Measurements from ENCODE around the gene MKNK1.

MKNK1 gene

GRCh38 chr1:46517932-46518498 lies 86.1 kb downstream of the MKNK1 start:
- H3K4me3 ChIP-seq (ENCODE audit: low read length) = no peak overlapping the region
- no peak for DNase-seq (ENCODE audit: low read depth)
- no peak for TF ChIP-seq CTCF (IDR thresholded peaks at IDR 0.05; ENCODE audit: insufficient read depth, low read depth, low read length, missing control alignments)

GRCh38 chr1:46517010-46517600 lies 87.0 kb downstream of the MKNK1 start:
- no peak overlapping the region for H3K4me3 ChIP-seq (ENCODE audit: low read length)
- TF ChIP-seq CTCF (IDR thresholded peaks at IDR 0.05; ENCODE audit: insufficient read depth, low read depth, low read length, missing control alignments) = peak; percentile 10
- DNase-seq (ENCODE audit: low read depth) = peak; percentile 69

- H3K4me3 ChIP-seq (ENCODE audit: low read length) = no peak overlapping the region
- no peak for DNase-seq (ENCODE audit: low read depth)
- no peak for TF ChIP-seq CTCF (IDR thresholded peaks at IDR 0.05; ENCODE audit: insufficient read depth, low read depth, low read length, missing control alignments)
Measured at GRCh38 chr1:46516200-46516950, 87.7 kb downstream of the MKNK1 start.

GRCh38 chr1:46515576-46515975 lies 88.5 kb downstream of the MKNK1 start:
- TF ChIP-seq CTCF (IDR thresholded peaks at IDR 0.05; ENCODE audit: insufficient read depth, low read depth, low read length, missing control alignments) = no peak
- no peak for DNase-seq (ENCODE audit: low read depth)
- H3K4me3 ChIP-seq (ENCODE audit: low read length) = no peak overlapping the region

GRCh38 chr1:46513536-46513935 lies 90.5 kb downstream of the MKNK1 start:
- TF ChIP-seq CTCF (IDR thresholded peaks at IDR 0.05; ENCODE audit: insufficient read depth, low read depth, low read length, missing control alignments) = no peak

GRCh38 chr1:46512792-46513190 lies 91.3 kb downstream of the MKNK1 start:
- H3K4me3 ChIP-seq (ENCODE audit: low read length) = no peak overlapping the region
- no peak for DNase-seq (ENCODE audit: low read depth)
- TF ChIP-seq CTCF (IDR thresholded peaks at IDR 0.05; ENCODE audit: insufficient read depth, low read depth, low read length, missing control alignments) = no peak

More at GRCh38 chr1:46513536-46513935, 90.5 kb downstream of the MKNK1 start:
- H3K4me3 ChIP-seq (ENCODE audit: low read length) = no peak overlapping the region
- DNase-seq (ENCODE audit: low read depth) = no peak

Measured in epithelial cell of esophagus (primary cell).